H1 (cell line): ENCODE measurements around the gene PECR. TPM values are rescaled to one million over a fixed set of nuclear protein-coding genes. Genes with fewer than 3 reads are reported as not detected.

Source experiments
- CTCF ChIA-PET: fragments of 300-600 bp; sonication (Branson Sonifier 250); formaldehyde crosslinking; loops from one replicate; lab custom pipeline; 2021; ENCODE audit not compliant: partially characterized antibody; lab: Charles Lee
- POLR2A ChIA-PET: fragments of 300-600 bp; sonication (Branson Sonifier 250); formaldehyde crosslinking; loops from one replicate; lab custom pipeline; 2021; ENCODE audit warnings: inconsistent platforms; ENCODE audit not compliant: partially characterized antibody; lab: Charles Lee
- DNase-seq, 2 experiments: peaks; one replicate each; pipeline versions ENCODE4 v3.0.0 to v3.0.0-alpha.2; 2010 to 2022; ENCODE audit warnings: low spot score in 2 of 2, low read depth in 1 of 2, mixed read lengths in 1 of 2
- FAIRE-seq: peaks from 2 replicates; lab custom pipeline; 2011; peaks lifted over from hg19 to GRCh38; lab: Jason Lieb, UNC
- H2AFZ ChIP-seq: 2 replicates; pipeline ENCODE4 v1.8.1; 2012; ENCODE audit warnings: low read length, inconsistent platforms
- H2AK5ac ChIP-seq: 2 replicates; pipeline ENCODE4 v1.6.1; 2013; ENCODE audit warnings: low read depth, low read length
- H2BK120ac ChIP-seq: replicated peaks from 2 replicates; pipeline ENCODE3; 2013; ENCODE audit warnings: low read depth, low read length, inconsistent platforms
- H2BK12ac ChIP-seq: 2 replicates; pipeline ENCODE4 v1.6.1; 2013; ENCODE audit warnings: low read depth, low read length
- H2BK15ac ChIP-seq: 2 replicates; pipeline ENCODE4 v1.6.1; 2013; ENCODE audit warnings: low read length
- H2BK20ac ChIP-seq: 2 replicates; pipeline ENCODE4 v1.6.1; 2013; ENCODE audit warnings: low read length
- H2BK5ac ChIP-seq: 2 replicates; pipeline ENCODE4 v1.6.1; 2013; ENCODE audit warnings: low read depth, low read length
- H3K14ac ChIP-seq: 2 replicates; pipeline ENCODE4 v1.6.1; 2013; ENCODE audit warnings: inconsistent platforms; ENCODE audit not compliant: insufficient read length
- H3K18ac ChIP-seq: 2 replicates; pipeline ENCODE4 v1.6.1; 2013; ENCODE audit warnings: low read length; ENCODE audit errors: extremely low read depth
- H3K23ac ChIP-seq: 2 replicates; pipeline ENCODE4 v1.6.1; 2013; ENCODE audit warnings: inconsistent platforms; ENCODE audit not compliant: insufficient read length
- H3K23me2 ChIP-seq: 2 replicates; pipeline ENCODE4 v1.6.1; 2013; ENCODE audit warnings: low read depth, low read length
- H3K27ac ChIP-seq: 2 replicates; pipeline ENCODE4 v1.6.1; 2011; ENCODE audit warnings: low read depth, low read length, inconsistent platforms
- H3K27me3 ChIP-seq, 4 experiments: replicated peaks in 1 of 4; 1 replicate in 1 of 4; 2 replicates in 3 of 4; pipeline versions ENCODE4 v1.6.1 to v1.8.1; 2011 to 2013; ENCODE audit warnings: low read length in 3 of 4, mild to moderate bottlenecking in 3 of 4, inconsistent platforms in 2 of 4, mixed read lengths in 2 of 4, moderate library complexity in 1 of 4; ENCODE audit not compliant: control insufficient read depth in 3 of 4, insufficient read depth in 3 of 4; ENCODE audit errors: extremely low read depth in 1 of 4
- H3K36me3 ChIP-seq, 4 experiments: 2 replicates each; pipeline versions ENCODE4 v1.6.1 to v1.8.1; 2011 to 2013; ENCODE audit warnings: mild to moderate bottlenecking in 4 of 4, low read length in 3 of 4, moderate library complexity in 2 of 4, control low read depth in 1 of 4, inconsistent platforms in 1 of 4; ENCODE audit not compliant: insufficient read depth in 4 of 4, control insufficient read depth in 2 of 4
- H3K4ac ChIP-seq: replicated peaks from 2 replicates; pipeline ENCODE3; 2013; ENCODE audit warnings: low read length, low read depth, mixed read lengths, inconsistent platforms; ENCODE audit not compliant: insufficient read length
- H3K4me1 ChIP-seq, 4 experiments: replicated peaks in 1 of 4; 1 replicate in 1 of 4; 2 replicates in 3 of 4; pipeline versions ENCODE4 v1.6.1 to v1.8.1; 2011 to 2013; ENCODE audit warnings: low read length in 3 of 4, inconsistent platforms in 2 of 4, mixed read lengths in 1 of 4; ENCODE audit not compliant: insufficient read depth in 4 of 4, control insufficient read depth in 3 of 4
- H3K4me2 ChIP-seq, 2 experiments: 2 replicates each; pipeline versions ENCODE4 v1.6.1 to v1.8.1; 2011 to 2013; ENCODE audit warnings: low read depth in 2 of 2, low read length in 2 of 2, control low read depth in 1 of 2, inconsistent platforms in 1 of 2, mild to moderate bottlenecking in 1 of 2; ENCODE audit not compliant: insufficient read depth in 1 of 2
- H3K4me3 ChIP-seq, 4 experiments: fragments of 200-600, 300-600 bp in 1 of 4; sonication (generic), shearing (Covaris generic), sonication (Bioruptor Twin) in 1 of 4; 2 replicates each; pipeline versions ENCODE4 v1.5.1 to v1.8.1; 2011 to 2016; ENCODE audit warnings: low read length in 4 of 4, low read depth in 3 of 4, control low read depth in 2 of 4, inconsistent platforms in 2 of 4, mild to moderate bottlenecking in 2 of 4, mixed read lengths in 1 of 4, moderate library complexity in 1 of 4; ENCODE audit not compliant: insufficient read depth in 2 of 4; ENCODE audit errors: extremely low read depth in 1 of 4
- H3K56ac ChIP-seq: replicated peaks from 2 replicates; pipeline ENCODE3; 2013; ENCODE audit warnings: low read depth, mild to moderate bottlenecking, mixed read lengths, low read length, inconsistent platforms; ENCODE audit not compliant: insufficient read length
- H3K79me1 ChIP-seq: 2 replicates; pipeline ENCODE4 v1.6.1; 2013; ENCODE audit warnings: low read depth, low read length, control low read depth
- H3K79me2 ChIP-seq, 2 experiments: 2 replicates each; pipeline versions ENCODE4 v1.6.1 to v1.8.1; 2012 to 2013; ENCODE audit warnings: low read length in 2 of 2, mild to moderate bottlenecking in 2 of 2, inconsistent platforms in 1 of 2; ENCODE audit not compliant: insufficient read depth in 2 of 2, control insufficient read depth in 1 of 2
- H3K9ac ChIP-seq, 4 experiments: replicated peaks in 1 of 4; 1 replicate in 1 of 4; 2 replicates in 3 of 4; pipeline versions ENCODE4 v1.6.1 to v1.8.1; 2011 to 2013; ENCODE audit warnings: low read depth in 3 of 4, low read length in 3 of 4, control low read depth in 2 of 4, mild to moderate bottlenecking in 2 of 4, moderate library complexity in 2 of 4, inconsistent platforms in 1 of 4; ENCODE audit errors: extremely low read depth in 1 of 4
- H3K9me3 ChIP-seq, 2 experiments: 2 replicates each; pipeline versions ENCODE4 v1.6.1 to v1.8.1; 2012 to 2013; ENCODE audit warnings: mild to moderate bottlenecking in 2 of 2, moderate library complexity in 2 of 2, control low read depth in 1 of 2, inconsistent platforms in 1 of 2, low read depth in 1 of 2, low read length in 1 of 2, mixed read lengths in 1 of 2; ENCODE audit not compliant: insufficient read depth in 2 of 2
- H4K20me1 ChIP-seq, 2 experiments: replicated peaks in 1 of 2; 2 replicates each; pipeline versions ENCODE3 to v1.8.1; 2011 to 2013; ENCODE audit warnings: inconsistent platforms in 2 of 2, low read length in 2 of 2, mild to moderate bottlenecking in 1 of 2; ENCODE audit not compliant: insufficient read depth in 2 of 2, control insufficient read depth in 1 of 2
- H4K5ac ChIP-seq: 2 replicates; pipeline ENCODE4 v1.6.1; 2013; ENCODE audit warnings: low read length, low read depth, mixed read lengths, inconsistent platforms; ENCODE audit not compliant: insufficient read length
- H4K8ac ChIP-seq: 2 replicates; pipeline ENCODE4 v1.8.0; 2013; ENCODE audit warnings: mild to moderate bottlenecking, moderate library complexity, low read length, inconsistent platforms; ENCODE audit not compliant: insufficient read depth; ENCODE audit errors: extremely low read depth
- H4K91ac ChIP-seq: replicated peaks from 2 replicates; pipeline ENCODE3; 2013; ENCODE audit warnings: low read length, mixed read lengths, inconsistent platforms; ENCODE audit not compliant: insufficient read length
- BCL11A ChIP-seq, 2 experiments: IDR thresholded peaks; one replicate each; pipeline ENCODE4 v1.6.1; 2011; ENCODE audit warnings: low read depth in 2 of 2, low read length in 2 of 2, mild to moderate bottlenecking in 2 of 2
- CHD2 ChIP-seq: IDR thresholded peaks from 2 replicates; pipeline ENCODE4 v1.6.1; 2012; ENCODE audit warnings: low read length, improper control_type of control experiment
- FOSL1 ChIP-seq: IDR thresholded peaks from 2 replicates; pipeline ENCODE4 v1.6.1; 2011; ENCODE audit warnings: mild to moderate bottlenecking, low read depth, low read length, moderate library complexity; ENCODE audit not compliant: insufficient read depth
- WGBS, 2 experiments: shearing (Covaris generic) in 1 of 2; methylation state at CpG; one replicate each; pipeline versions ENCODE4 v1.1.6 to v1.1.7; 2013 to 2015; ENCODE audit warnings: low lambda C conversion rate in 2 of 2, mixed read lengths in 2 of 2, inconsistent platforms in 1 of 2, low coverage in 1 of 2, missing lambda C conversion rate in 1 of 2; ENCODE audit not compliant: insufficient replicate concordance in 2 of 2, insufficient coverage in 1 of 2, insufficient read length in 1 of 2; ENCODE audit errors: extremely low coverage in 1 of 2, missing lambda C conversion rate in 1 of 2; 5-methylcytosine and 5-hydroxymethylcytosine counted together
- polyA plus RNA-seq, 7 experiments: library from polyadenylated mRNA; depleted of rRNA in 3 of 7; stranded (reverse) in 5 of 7; unstranded in 2 of 7; fragments of >200 nt in 5 of 7; fragments of 200-250 nt in 2 of 7; gene quantifications; 1 replicate in 5 of 7; 2 replicates in 1 of 7; 4 replicates in 1 of 7; pipeline versions ENCODE4 v1.2.1 to v1.2.3, GENCODE V29; 2011 to 2013; ENCODE audit warnings: missing spikeins in 2 of 7, mixed read lengths in 2 of 7
- total RNA-seq: library from RNA; stranded (reverse); fragmentation: NEBNext Ultra II Directional; extraction: Animal tissue kit (Norgen Biotek cat#: 25700); gene quantifications from 2 replicates; pipeline ENCODE4 v1.2.1, GENCODE V29; 2021
- TF ChIP-seq, protein P1 (sequence below): IDR thresholded peaks from 2 replicates; pipeline ENCODE4 v1.6.1; 2011; ENCODE audit warnings: low read depth, mild to moderate bottlenecking, low read length; ENCODE audit not compliant: insufficient read depth

Gene PECR
- total and polyA plus RNA-seq, 2 of the 8 experiments (the other 6 are each of a cell fraction or from before 2014, with no cell fraction given): 15.9 to 19.2 TPM

DNA sequence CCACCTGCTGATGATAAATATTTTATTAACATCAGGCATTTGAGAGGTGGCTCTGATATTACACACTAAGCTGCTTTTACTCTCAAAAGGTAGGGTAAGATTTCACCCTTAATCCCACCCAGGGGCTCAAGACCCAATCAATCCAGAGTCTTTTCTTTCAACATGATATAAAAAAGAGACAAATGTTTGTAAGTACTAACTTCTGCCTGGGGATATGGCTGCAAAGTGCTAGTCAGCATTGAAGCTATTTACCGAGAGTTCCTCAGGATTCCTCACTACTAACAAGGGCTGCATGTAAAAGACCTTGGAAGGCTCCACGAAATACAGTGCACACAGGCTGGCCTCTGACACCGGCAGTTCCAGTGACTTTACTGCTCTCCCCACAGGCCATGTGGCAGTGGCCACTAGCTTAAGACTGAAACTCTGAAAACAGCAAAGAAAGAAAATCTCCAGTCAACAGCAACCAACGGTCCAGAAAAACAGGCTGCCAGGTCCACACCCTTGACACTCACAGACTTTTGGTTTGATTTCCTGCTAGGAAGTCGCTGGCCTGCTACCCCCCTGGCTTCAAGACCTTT is 79.4 kb downstream of the PECR start:
- no peak overlapping the region for H3K4me3 ChIP-seq
- H2BK20ac ChIP-seq: no peak overlapping the region
- no peak overlapping the region for H3K56ac ChIP-seq
- no peaks in the 10 kb centered on the region for H3K27me3 ChIP-seq
- H3K14ac ChIP-seq: no peak overlapping the region
- no peak overlapping the region for H4K91ac ChIP-seq
- no peak overlapping the region for H4K5ac ChIP-seq
- peaks cover 0 to 2% (median 0%) of the 10 kb centered on the region in 4 experiments; a peak in 2 of 8 replicates for H3K36me3 ChIP-seq
- H3K4ac ChIP-seq: no peak overlapping the region
- peaks cover 0 to 7% of the 10 kb centered on the region in 2 experiments for H4K20me1 ChIP-seq
- no peak overlapping the region for H2AFZ ChIP-seq
- peaks cover 10% of the 10 kb centered on the region for H3K79me1 ChIP-seq
- no peak overlapping the region for H3K18ac ChIP-seq
- H3K4me1 ChIP-seq: peaks cover 7 to 29% (median 12%) of the 10 kb centered on the region in 4 experiments
- no peak overlapping the region for H3K23ac ChIP-seq
- peak overlapping the region; percentile 71 for H2BK5ac ChIP-seq
- H4K8ac ChIP-seq: no peak overlapping the region
- POLR2A ChIA-PET: interaction anchor here (0.6 kb wide), 1 partner anchor 54 kb away, joined by 3 read pairs; no protein-coding TSS in a partner anchor
- TF ChIP-seq BCL11A (IDR thresholded peaks at IDR 0.05; ENCODE audit: low read depth in 2 of 2, low read length in 2 of 2) (no peak), CHD2 (no peak), FOSL1 (no peak)
- TF ChIP-seq, protein P1, sequence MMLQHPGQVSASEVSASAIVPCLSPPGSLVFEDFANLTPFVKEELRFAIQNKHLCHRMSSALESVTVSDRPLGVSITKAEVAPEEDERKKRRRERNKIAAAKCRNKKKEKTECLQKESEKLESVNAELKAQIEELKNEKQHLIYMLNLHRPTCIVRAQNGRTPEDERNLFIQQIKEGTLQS: no peak
- TF ChIP-seq, all 59 proteins: peak for 0
- DNase-seq: no peak
- peaks cover 0 to 83% of the 10 kb centered on the region in 2 experiments; a peak in 2 of 4 replicates for H3K79me2 ChIP-seq
- 82% methylated on average over 5 of the region's 5 CpGs; no CpG with 5 or more reads in 1 of the 2 experiments for WGBS, 2 experiments
- H3K23me2 ChIP-seq: no peaks in the 10 kb centered on the region
- CTCF ChIA-PET: interaction anchor here (0.8 to 3.0 kb wide), 3 partner anchors 10 to 162 kb away, joined by 3 to 16 read pairs (median 4); no protein-coding TSS in a partner anchor
- H2AK5ac ChIP-seq: 0 out of 2 replicates have a peak overlapping the region, but pooled peaks have one; percentile 29
- H2BK120ac ChIP-seq: no peak overlapping the region
- FAIRE-seq: no peak
- H2BK15ac ChIP-seq: no peak overlapping the region
- no peaks in the 10 kb centered on the region for H3K9me3 ChIP-seq
- H3K4me2 ChIP-seq: no peak overlapping the region
- H3K9ac ChIP-seq: no peak overlapping the region; a peak in 1 of 7 replicates
- no peak overlapping the region for H2BK12ac ChIP-seq
- H3K27ac ChIP-seq: no peak overlapping the region
